GM23248 (cell line): Measurements from ENCODE around the gene ARL6IP4. TPM values are rescaled to one million over a fixed set of nuclear protein-coding genes. Genes with fewer than 3 reads are reported as not detected.
A peak's percentile ranks its signal among the peaks of the same experiment; 100 is the strongest.

Experiments used
- DNase-seq: peaks from one replicate; pipeline ENCODE4 v3.0.0-alpha.2; 2015
- H2AFZ ChIP-seq: fragments of 200-600 bp; sonication (generic); 2 replicates; pipeline ENCODE4 v1.6.1; 2016; ENCODE audit warnings: antibody characterized with exemption
- H3F3A ChIP-seq: fragments of 200-600 bp; sonication (generic); 2 replicates; pipeline ENCODE4 v1.6.1; 2016; ENCODE audit warnings: mild to moderate bottlenecking, antibody characterized with exemption, mixed run types; ENCODE audit not compliant: insufficient read depth
- H3K27ac ChIP-seq: fragments of 200-600 bp; sonication (generic); 2 replicates; pipeline ENCODE4 v1.5.1; 2016; ENCODE audit warnings: mild to moderate bottlenecking
- H3K27me3 ChIP-seq: fragments of 200-600 bp; sonication (generic); replicated peaks from 2 replicates; pipeline ENCODE4 v1.6.1; 2016; ENCODE audit warnings: mild to moderate bottlenecking; ENCODE audit not compliant: insufficient read depth
- H3K36me3 ChIP-seq: fragments of 200-600 bp; sonication (generic); 2 replicates; pipeline ENCODE4 v1.6.1; 2016; ENCODE audit warnings: low read depth, mild to moderate bottlenecking
- H3K4me1 ChIP-seq: fragments of 200-600 bp; sonication (generic); 2 replicates; pipeline ENCODE4 v1.6.1; 2016; ENCODE audit warnings: mild to moderate bottlenecking; ENCODE audit not compliant: insufficient read depth
- H3K4me2 ChIP-seq: fragments of 200-600 bp; sonication (generic); one replicate; pipeline ENCODE4 v1.6.1; 2016; ENCODE audit warnings: mild to moderate bottlenecking; ENCODE audit not compliant: unreplicated experiment
- H3K4me3 ChIP-seq: fragments of 200-600 bp; sonication (generic); 2 replicates; pipeline ENCODE4 v1.5.1; 2016; ENCODE audit warnings: mild to moderate bottlenecking
- H3K79me2 ChIP-seq: fragments of 200-600 bp; sonication (generic); 2 replicates; pipeline ENCODE4 v1.6.1; 2016; ENCODE audit warnings: mild to moderate bottlenecking; ENCODE audit not compliant: insufficient read depth
- H3K9ac ChIP-seq: fragments of 200-600 bp; sonication (generic); 2 replicates; pipeline ENCODE4 v1.6.1; 2016; ENCODE audit warnings: mild to moderate bottlenecking
- H3K9me2 ChIP-seq: fragments of 200-600 bp; sonication (generic); 2 replicates; pipeline ENCODE4 v1.6.1; 2016; ENCODE audit warnings: mixed run types, mild to moderate bottlenecking, moderate library complexity; ENCODE audit not compliant: insufficient read depth
- H3K9me3 ChIP-seq: fragments of 200-600 bp; sonication (generic); one replicate; pipeline ENCODE4 v1.6.1; 2017; ENCODE audit warnings: low read depth
- H4K20me1 ChIP-seq: fragments of 200-600 bp; sonication (generic); 2 replicates; pipeline ENCODE4 v1.6.0; 2016; ENCODE audit not compliant: insufficient read depth
- EZH2 ChIP-seq: fragments of 200-600 bp; sonication (generic); IDR thresholded peaks from 2 replicates; pipeline ENCODE4 v1.6.1; 2018; ENCODE audit warnings: antibody characterized with exemption, mild to moderate bottlenecking; ENCODE audit not compliant: insufficient read depth, poor library complexity, severe bottlenecking
- EZH2phosphoT487 ChIP-seq: fragments of 200-600 bp; sonication (generic); IDR thresholded peaks from 2 replicates; pipeline ENCODE4 v1.6.1; 2018; ENCODE audit warnings: antibody characterized with exemption, moderate library complexity, mild to moderate bottlenecking, low read depth; ENCODE audit not compliant: insufficient read depth
- WGBS, 2 experiments: methylation state at CpG; one replicate each; pipeline ENCODE4 v1.1.6; 2015 to 2017; ENCODE audit warnings: low lambda C conversion rate in 2 of 2, low coverage in 1 of 2; ENCODE audit errors: missing lambda C conversion rate in 2 of 2; 5-methylcytosine and 5-hydroxymethylcytosine counted together
- in situ Hi-C: fragments of 300-500 bp; cut with MboI; formaldehyde crosslinking; loops from 2 replicates; pipeline ENCODE4 v1.15.0; 2020
- polyA plus RNA-seq: library from polyadenylated mRNA; unstranded; fragments of >200 nt; fragmentation: Nextera tagmentation; extraction: Ambion mirVana; gene quantifications from 2 replicates; pipeline ENCODE4 v1.2.1, GENCODE V29; 2016
- total RNA-seq: library from RNA; depleted of rRNA; stranded (reverse); fragments of >200 nt; shearing (Covaris generic); gene quantifications from 2 replicates; pipeline ENCODE4 v1.2.3, GENCODE V29; 2014

Gene ARL6IP4
- total and polyA plus RNA-seq, 2 experiments from 2014 or later, result 150 to 259 TPM

GRCh38 chr12:123021688-123022604 lies 41.5 kb downstream of the ARL6IP4 start:
- Histone ChIP-seq H3K4me3 (no peak overlapping the region), H3K27ac (no peak overlapping the region), H3K4me1 (peaks cover 11% of the 10 kb centered on the region), H3K79me2 (no peaks in the 10 kb centered on the region), H3K36me3 (no peaks in the 10 kb centered on the region), H3K9me3 (no peaks in the 10 kb centered on the region), H3K4me2 (no peak overlapping the region), H3K9ac (no peak overlapping the region), H4K20me1 (no peaks in the 10 kb centered on the region), H3K27me3 (no peaks in the 10 kb centered on the region), H3F3A (no peaks in the 10 kb centered on the region; the same call in 1 of the 2 replicates), H3K9me2 (no peaks in the 10 kb centered on the region), H2AFZ (no peak overlapping the region)
- DNase-seq, result no peak
- 93 to 94% methylated on average over 18 of the region's 18 CpGs for WGBS, 2 experiments
- in situ Hi-C loops, result no loop called here
- TF ChIP-seq EZH2phosphoT487 (no peak), EZH2 (no peak)

- in situ Hi-C loops, result no loop called here
- TF ChIP-seq EZH2phosphoT487 (no peak), EZH2 (no peak)
- Histone ChIP-seq H3K27ac (no peak overlapping the region), H3K9me2 (no peaks in the 10 kb centered on the region), H4K20me1 (no peaks in the 10 kb centered on the region), H3K36me3 (no peaks in the 10 kb centered on the region), H3K4me1 (peaks cover 11% of the 10 kb centered on the region), H2AFZ (no peak overlapping the region), H3F3A (no peaks in the 10 kb centered on the region; the same call in 1 of the 2 replicates), H3K79me2 (no peaks in the 10 kb centered on the region), H3K9me3 (no peaks in the 10 kb centered on the region), H3K27me3 (no peaks in the 10 kb centered on the region), H3K9ac (no peak overlapping the region), H3K4me3 (no peak overlapping the region), H3K4me2 (no peak overlapping the region)
- no peak for DNase-seq
- 95 to 98% methylated on average over 5 of the region's 5 CpGs for WGBS, 2 experiments
These were observed 42.4 kb downstream of the ARL6IP4 start for GRCh38 chr12:123022846-123023245.

- no peak overlapping the region for H3K4me2 ChIP-seq
- peak; percentile 58 for DNase-seq
These were observed 44.4 kb downstream of the ARL6IP4 start for GRCh38 chr12:123024819-123025391.

GRCh38 chr12:123026094-123026853 lies 45.8 kb downstream of the ARL6IP4 start:
- 94 to 98% methylated on average over 9 of the region's 9 CpGs for WGBS, 2 experiments
- H3K4me2 ChIP-seq, result no peak overlapping the region
- no peaks in the 10 kb centered on the region for H3K27me3 ChIP-seq
- H3K9me2 ChIP-seq, result no peaks in the 10 kb centered on the region
- in situ Hi-C loops, result no loop called here
- no peak overlapping the region for H3K4me3 ChIP-seq
- no peaks in the 10 kb centered on the region; the same call in 1 of the 2 replicates for H3F3A ChIP-seq
- H3K36me3 ChIP-seq, result no peaks in the 10 kb centered on the region
- no peaks in the 10 kb centered on the region for H3K9me3 ChIP-seq
- no peak overlapping the region for H2AFZ ChIP-seq
- DNase-seq, result no peak
- no peaks in the 10 kb centered on the region for H3K79me2 ChIP-seq
- H3K27ac ChIP-seq, result no peak overlapping the region
- TF ChIP-seq EZH2 (no peak), EZH2phosphoT487 (no peak)
- no peaks in the 10 kb centered on the region for H4K20me1 ChIP-seq
- H3K9ac ChIP-seq, result no peak overlapping the region
- H3K4me1 ChIP-seq, result peaks cover 5% of the 10 kb centered on the region; the same call in 1 of the 2 replicates

More at GRCh38 chr12:123024819-123025391, 44.4 kb downstream of the ARL6IP4 start:
- H3K9me3 ChIP-seq, result no peaks in the 10 kb centered on the region
- no peak overlapping the region for H3K9ac ChIP-seq
- no peaks in the 10 kb centered on the region for H3K27me3 ChIP-seq
- WGBS, 2 experiments, result 68 to 74% methylated on average over 9 of the region's 9 CpGs
- TF ChIP-seq EZH2phosphoT487 (no peak), EZH2 (no peak)
- no peaks in the 10 kb centered on the region for H4K20me1 ChIP-seq
- peaks cover 5% of the 10 kb centered on the region; the same call in 1 of the 2 replicates for H3K4me1 ChIP-seq
- no peaks in the 10 kb centered on the region for H3K79me2 ChIP-seq
- H3K36me3 ChIP-seq, result no peaks in the 10 kb centered on the region
- H3F3A ChIP-seq, result no peaks in the 10 kb centered on the region; the same call in 1 of the 2 replicates
- H2AFZ ChIP-seq, result no peak overlapping the region
- no peak overlapping the region for H3K4me3 ChIP-seq
- no peak overlapping the region for H3K27ac ChIP-seq
- no peaks in the 10 kb centered on the region for H3K9me2 ChIP-seq
- in situ Hi-C loops, result no loop called here
